ENCODE measurements around the gene UQCRQ.

DNA sequence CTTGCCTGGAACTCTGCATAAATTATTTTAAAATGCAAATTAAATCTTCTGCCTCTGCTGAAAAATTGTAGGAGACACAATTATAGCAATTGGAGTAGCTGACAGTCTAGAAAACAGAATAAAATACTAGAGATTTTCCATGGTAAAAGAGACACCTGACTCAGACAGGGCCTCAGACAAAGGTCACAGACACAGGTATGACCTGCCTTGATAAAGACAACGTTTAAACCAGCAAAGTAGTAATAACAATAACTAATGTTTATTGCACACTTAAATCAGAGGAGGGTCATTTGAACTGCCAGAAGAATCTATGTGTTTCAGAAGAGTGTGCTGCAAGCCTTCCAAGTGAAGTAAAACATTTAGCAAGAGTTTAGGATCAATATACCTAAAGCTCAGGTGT is 49.4 kb upstream of the UQCRQ start:
- TF ChIP-seq EP300 (IDR thresholded peaks at IDR 0.05), result no peak
- TF ChIP-seq, protein P1, sequence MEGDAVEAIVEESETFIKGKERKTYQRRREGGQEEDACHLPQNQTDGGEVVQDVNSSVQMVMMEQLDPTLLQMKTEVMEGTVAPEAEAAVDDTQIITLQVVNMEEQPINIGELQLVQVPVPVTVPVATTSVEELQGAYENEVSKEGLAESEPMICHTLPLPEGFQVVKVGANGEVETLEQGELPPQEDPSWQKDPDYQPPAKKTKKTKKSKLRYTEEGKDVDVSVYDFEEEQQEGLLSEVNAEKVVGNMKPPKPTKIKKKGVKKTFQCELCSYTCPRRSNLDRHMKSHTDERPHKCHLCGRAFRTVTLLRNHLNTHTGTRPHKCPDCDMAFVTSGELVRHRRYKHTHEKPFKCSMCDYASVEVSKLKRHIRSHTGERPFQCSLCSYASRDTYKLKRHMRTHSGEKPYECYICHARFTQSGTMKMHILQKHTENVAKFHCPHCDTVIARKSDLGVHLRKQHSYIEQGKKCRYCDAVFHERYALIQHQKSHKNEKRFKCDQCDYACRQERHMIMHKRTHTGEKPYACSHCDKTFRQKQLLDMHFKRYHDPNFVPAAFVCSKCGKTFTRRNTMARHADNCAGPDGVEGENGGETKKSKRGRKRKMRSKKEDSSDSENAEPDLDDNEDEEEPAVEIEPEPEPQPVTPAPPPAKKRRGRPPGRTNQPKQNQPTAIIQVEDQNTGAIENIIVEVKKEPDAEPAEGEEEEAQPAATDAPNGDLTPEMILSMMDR (IDR thresholded peaks at IDR 0.05), result no peak

Measured in ovary (tissue), 3 donors.